ENCODE measurements around the gene NAT16. TPM values are rescaled to one million over a fixed set of nuclear protein-coding genes. Genes with fewer than 3 reads are reported as not detected.

The NAT16 gene
- total and polyA plus RNA-seq, 2 donors (not counting 1 experiment from before 2014, with no cell fraction given), result not detected

DNA sequence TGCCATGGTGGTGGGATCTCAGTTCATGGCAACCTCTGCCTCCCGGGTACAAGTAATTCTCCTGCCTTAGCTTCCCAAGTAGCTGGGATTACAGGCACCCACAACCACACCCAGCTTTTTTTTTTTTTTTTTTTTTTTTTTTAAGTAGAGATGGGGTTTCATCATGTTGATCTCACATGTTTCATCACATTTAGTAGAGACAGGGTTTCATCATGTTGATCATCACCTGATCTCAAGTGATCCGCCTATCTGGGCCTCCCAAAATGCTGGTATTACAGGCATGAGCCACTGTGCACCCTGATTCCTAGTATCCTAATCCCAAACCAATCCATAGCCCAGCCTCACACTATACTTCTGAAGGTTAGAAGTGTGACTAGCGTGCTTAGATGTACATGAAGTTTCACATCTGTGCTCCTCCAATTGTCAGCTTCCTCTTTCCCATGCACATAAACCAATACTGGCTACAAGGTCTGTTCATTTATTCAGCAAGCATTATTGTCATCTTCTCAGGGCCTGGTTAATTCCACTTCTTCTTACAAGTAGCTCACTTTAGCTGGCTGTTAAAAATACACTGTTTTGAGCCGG, 6.8 kb upstream of the NAT16 start:
- 64% methylated on average over 2 of the region's 4 CpGs for WGBS (ENCODE audit: insufficient coverage)
- Mint-ChIP-seq H3K4me1 (peaks cover 4% of the 10 kb centered on the region), H3K27ac (no peak overlapping the region), H3K9me3 (ENCODE audit: insufficient read depth) (no peaks in the 10 kb centered on the region), H3K4me3 (no peak overlapping the region), H3K27me3 (peaks cover 26% of the 10 kb centered on the region)
- H3K4me1 ChIP-seq (ENCODE audit: control insufficient read depth in 2 of 2, insufficient read depth in 2 of 2, low read length in 2 of 2), result no peaks in the 10 kb centered on the region
- intact Hi-C loops (cut with micrococcal nuclease), result no loop called here
- no peak overlapping the region for H2AFZ ChIP-seq (ENCODE audit: insufficient read depth, low read depth, low read length, poor library complexity, severe bottlenecking)
- no peaks in the 10 kb centered on the region for H3K36me3 ChIP-seq (replicated peaks in 1 of 2; ENCODE audit: control extremely low read depth in 1 of 2, control insufficient read depth in 1 of 2, extremely low read depth in 1 of 2, insufficient read depth in 2 of 2, low read length in 1 of 2)
- H3K4me3 ChIP-seq (ENCODE audit: control extremely low read depth in 1 of 5, extremely low read depth in 1 of 5, insufficient read depth in 1 of 5, low read depth in 2 of 5, low read length in 4 of 5), result no peak overlapping the region
- CTCF ChIA-PET, result interaction anchor here (0.9 to 1.7 kb wide), 3 partner anchors 30 to 57 kb away, joined by 3 to 5 read pairs (median 3); partner anchors contain the start of gene PLOD3
- H3K4me2 ChIP-seq (replicated peaks; ENCODE audit: low read depth, low read length, poor library complexity, severe bottlenecking), result no peak overlapping the region
- no peaks in the 10 kb centered on the region for H4K20me1 ChIP-seq (ENCODE audit: control insufficient read depth, insufficient read depth, low read length, poor library complexity, severe bottlenecking)
- no peak for DNase-seq
- no peak overlapping the region for H3K9ac ChIP-seq (ENCODE audit: low read length)
- POLR2A ChIA-PET, result interaction anchor here (0.7 to 1.5 kb wide), 2 partner anchors 12 to 58 kb away, joined by 6 to 7 read pairs; partner anchors contain the start of gene FIS1
- H3K79me2 ChIP-seq (ENCODE audit: control insufficient read depth, insufficient read depth, low read length), result no peaks in the 10 kb centered on the region
- no peak for ATAC-seq (ENCODE audit: low read depth)
- no peaks in the 10 kb centered on the region for H3K9me3 ChIP-seq (ENCODE audit: control extremely low read depth in 1 of 3, control insufficient read depth in 2 of 3, insufficient read depth in 1 of 3, low read length in 2 of 3)
- peaks cover 0 to 16% (median 5%) of the 10 kb centered on the region in 4 experiments for H3K27me3 ChIP-seq (replicated peaks in 1 of 4; ENCODE audit: control extremely low read depth in 1 of 4, control insufficient read depth in 3 of 4, insufficient read depth in 4 of 4, low read length in 3 of 4)
- H3K27ac ChIP-seq (ENCODE audit: low read length in 2 of 2), result no peak overlapping the region
- TF ChIP-seq EZH2 (IDR thresholded peaks at IDR 0.05; ENCODE audit: borderline replicate concordance, insufficient read depth, low read depth, low read length, poor library complexity, severe bottlenecking), result no peak
- TF ChIP-seq, protein P1, sequence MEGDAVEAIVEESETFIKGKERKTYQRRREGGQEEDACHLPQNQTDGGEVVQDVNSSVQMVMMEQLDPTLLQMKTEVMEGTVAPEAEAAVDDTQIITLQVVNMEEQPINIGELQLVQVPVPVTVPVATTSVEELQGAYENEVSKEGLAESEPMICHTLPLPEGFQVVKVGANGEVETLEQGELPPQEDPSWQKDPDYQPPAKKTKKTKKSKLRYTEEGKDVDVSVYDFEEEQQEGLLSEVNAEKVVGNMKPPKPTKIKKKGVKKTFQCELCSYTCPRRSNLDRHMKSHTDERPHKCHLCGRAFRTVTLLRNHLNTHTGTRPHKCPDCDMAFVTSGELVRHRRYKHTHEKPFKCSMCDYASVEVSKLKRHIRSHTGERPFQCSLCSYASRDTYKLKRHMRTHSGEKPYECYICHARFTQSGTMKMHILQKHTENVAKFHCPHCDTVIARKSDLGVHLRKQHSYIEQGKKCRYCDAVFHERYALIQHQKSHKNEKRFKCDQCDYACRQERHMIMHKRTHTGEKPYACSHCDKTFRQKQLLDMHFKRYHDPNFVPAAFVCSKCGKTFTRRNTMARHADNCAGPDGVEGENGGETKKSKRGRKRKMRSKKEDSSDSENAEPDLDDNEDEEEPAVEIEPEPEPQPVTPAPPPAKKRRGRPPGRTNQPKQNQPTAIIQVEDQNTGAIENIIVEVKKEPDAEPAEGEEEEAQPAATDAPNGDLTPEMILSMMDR (IDR thresholded peaks at IDR 0.05), result no peak

DNA sequence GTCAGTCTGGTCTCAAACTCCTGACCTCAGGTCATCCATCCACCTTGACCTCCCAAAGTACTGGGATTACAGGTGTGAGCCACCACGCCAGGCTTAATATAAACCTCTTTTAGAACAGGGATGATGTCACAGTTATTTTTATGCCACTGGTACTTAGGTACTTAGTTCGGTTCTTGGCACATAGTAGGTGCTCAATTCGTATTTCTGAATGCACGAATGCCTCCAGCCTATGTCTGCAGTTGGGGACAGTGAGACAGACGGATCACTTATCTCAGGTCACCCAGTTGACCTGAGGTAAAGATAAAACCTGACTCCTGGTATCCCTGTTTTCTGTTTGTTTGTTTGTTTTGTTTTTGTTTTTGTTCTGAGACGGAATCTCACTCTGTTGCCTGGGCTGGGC, 6.1 kb upstream of the NAT16 start:
- Histone ChIP-seq H3K4me3 (ENCODE audit: control extremely low read depth in 1 of 5, extremely low read depth in 1 of 5, insufficient read depth in 1 of 5, low read depth in 2 of 5, low read length in 4 of 5) (no peak overlapping the region), H3K27ac (ENCODE audit: low read length in 2 of 2) (no peak overlapping the region), H3K4me2 (replicated peaks; ENCODE audit: low read depth, low read length, poor library complexity, severe bottlenecking) (no peak overlapping the region), H3K9me3 (ENCODE audit: control extremely low read depth in 1 of 3, control insufficient read depth in 2 of 3, insufficient read depth in 1 of 3, low read length in 2 of 3) (no peaks in the 10 kb centered on the region), H4K20me1 (ENCODE audit: control insufficient read depth, insufficient read depth, low read length, poor library complexity, severe bottlenecking) (no peaks in the 10 kb centered on the region), H3K36me3 (replicated peaks in 1 of 2; ENCODE audit: control extremely low read depth in 1 of 2, control insufficient read depth in 1 of 2, extremely low read depth in 1 of 2, insufficient read depth in 2 of 2, low read length in 1 of 2) (no peaks in the 10 kb centered on the region), H3K9ac (ENCODE audit: low read length) (no peak overlapping the region), H3K79me2 (ENCODE audit: control insufficient read depth, insufficient read depth, low read length) (no peaks in the 10 kb centered on the region), H3K27me3 (replicated peaks in 1 of 4; ENCODE audit: control extremely low read depth in 1 of 4, control insufficient read depth in 3 of 4, insufficient read depth in 4 of 4, low read length in 3 of 4) (peaks cover 0 to 18% (median 6%) of the 10 kb centered on the region in 4 experiments), H2AFZ (ENCODE audit: insufficient read depth, low read depth, low read length, poor library complexity, severe bottlenecking) (no peak overlapping the region), H3K4me1 (ENCODE audit: control insufficient read depth in 2 of 2, insufficient read depth in 2 of 2, low read length in 2 of 2) (no peaks in the 10 kb centered on the region)
- peaks cover 4% of the 10 kb centered on the region for H3K4me1 Mint-ChIP-seq
- TF ChIP-seq, protein P1 (IDR thresholded peaks at IDR 0.05), result no peak
- TF ChIP-seq EZH2 (IDR thresholded peaks at IDR 0.05; ENCODE audit: borderline replicate concordance, insufficient read depth, low read depth, low read length, poor library complexity, severe bottlenecking), result no peak
- no peak for ATAC-seq (ENCODE audit: low read depth)
- H3K27me3 Mint-ChIP-seq, result peaks cover 28% of the 10 kb centered on the region
- no peak overlapping the region for H3K4me3 Mint-ChIP-seq
- H3K27ac Mint-ChIP-seq, result no peak overlapping the region
- 82% methylated on average over 5 of the region's 6 CpGs for WGBS (ENCODE audit: insufficient coverage)
- no peak for DNase-seq
- POLR2A ChIA-PET, result interaction anchor here (1.5 kb wide), 1 partner anchor 12 kb away, joined by 6 read pairs; no protein-coding TSS in a partner anchor
- no peaks in the 10 kb centered on the region for H3K9me3 Mint-ChIP-seq (ENCODE audit: insufficient read depth)
- CTCF ChIA-PET, result interaction anchor here (1.7 kb wide), 1 partner anchor 58 kb away, joined by 5 read pairs; no protein-coding TSS in a partner anchor
- intact Hi-C loops (cut with micrococcal nuclease), result no loop called here

All from B cell (primary cell).